Endothelial cell of umbilical vein (primary cell): ENCODE results near the gene MAN2B2. TPM values are rescaled to one million over a fixed set of nuclear protein-coding genes. Genes with fewer than 3 reads are reported as not detected.

ENCODE experiments used
- BruUV-seq: library from RNA; stranded (reverse); fragments of 400-500 nt; replicated peaks from 2 replicates; lab custom pipeline; 2021; lab: Mats Ljungman, UMichigan
- CTCF ChIA-PET: fragments of 300-600, 350-600 bp; sonication (Branson Sonifier 250); formaldehyde crosslinking; loops from one replicate; lab custom pipeline; 2021; ENCODE audit warnings: antibody characterized with exemption, inconsistent platforms; lab: Charles Lee
- POLR2A ChIA-PET: fragments of 300-600, 350-600 bp; sonication (Branson Sonifier 250); formaldehyde crosslinking; loops from one replicate; lab custom pipeline; 2021; ENCODE audit warnings: antibody characterized with exemption, inconsistent platforms; lab: Charles Lee
- DNase-seq: peaks from one replicate; pipeline ENCODE4 v3.0.0-alpha.2; 2011; ENCODE audit warnings: low read depth, low spot score
- FAIRE-seq: peaks from 2 replicates; lab custom pipeline; 2011; peaks lifted over from hg19 to GRCh38; lab: Jason Lieb, UNC
- H2AFZ ChIP-seq: 2 replicates; pipeline ENCODE4 v1.6.0; 2012; ENCODE audit warnings: low read depth, low read length, control low read depth, inconsistent platforms
- H3K27ac ChIP-seq: 2 replicates; pipeline ENCODE4 v1.5.1; 2011; ENCODE audit warnings: low read depth, mild to moderate bottlenecking, control low read depth, low read length, moderate library complexity; ENCODE audit not compliant: insufficient read depth
- H3K27me3 ChIP-seq, 2 experiments: 2 replicates each; pipeline versions ENCODE4 v1.6.0 to v1.6.1; 2011; ENCODE audit warnings: low read length in 2 of 2, mixed read lengths in 1 of 2; ENCODE audit not compliant: control insufficient read depth in 2 of 2, insufficient read depth in 2 of 2
- H3K36me3 ChIP-seq, 2 experiments: 2 replicates in 1 of 2; 3 replicates in 1 of 2; pipeline ENCODE4 v1.5.1; 2011; ENCODE audit warnings: low read length in 2 of 2, mild to moderate bottlenecking in 1 of 2, moderate library complexity in 1 of 2; ENCODE audit not compliant: control insufficient read depth in 2 of 2, insufficient read depth in 2 of 2; ENCODE audit errors: extremely low read depth in 1 of 2
- H3K4me1 ChIP-seq: 3 replicates; pipeline ENCODE4 v1.5.1; 2011; ENCODE audit warnings: mild to moderate bottlenecking, low read length; ENCODE audit not compliant: control insufficient read depth, insufficient read depth; ENCODE audit errors: extremely low read depth
- H3K4me2 ChIP-seq: 2 replicates; pipeline ENCODE4 v1.6.1; 2011; ENCODE audit warnings: low read length, control low read depth, mixed read lengths; ENCODE audit not compliant: insufficient read depth
- H3K4me3 ChIP-seq, 3 experiments: fragments of 200-600 bp in 1 of 3; sonication (generic), shearing (Covaris generic) in 1 of 3; replicated peaks in 1 of 3; 2 replicates each; pipeline ENCODE4 v1.5.1; 2011 to 2016; ENCODE audit warnings: control low read depth in 3 of 3, low read length in 3 of 3, mild to moderate bottlenecking in 2 of 3, inconsistent platforms in 1 of 3, low read depth in 1 of 3, moderate library complexity in 1 of 3; ENCODE audit not compliant: insufficient read depth in 1 of 3
- H3K79me2 ChIP-seq: 2 replicates; pipeline ENCODE4 v1.6.0; 2012; ENCODE audit warnings: low read length, inconsistent platforms; ENCODE audit not compliant: control insufficient read depth, insufficient read depth
- H3K9ac ChIP-seq: replicated peaks from 2 replicates; pipeline ENCODE3; 2011; ENCODE audit warnings: low read length, control low read depth; ENCODE audit not compliant: insufficient read depth; ENCODE audit errors: extremely low read depth
- H3K9me1 ChIP-seq: replicated peaks from 3 replicates; pipeline ENCODE4 v1.6.0; 2011; ENCODE audit warnings: mild to moderate bottlenecking, low read length; ENCODE audit not compliant: control insufficient read depth, insufficient read depth; ENCODE audit errors: extremely low read depth
- H3K9me3 ChIP-seq: replicated peaks from 2 replicates; pipeline ENCODE4 v1.5.1; 2012; ENCODE audit warnings: low read length, inconsistent platforms; ENCODE audit not compliant: control insufficient read depth, insufficient read depth
- H4K20me1 ChIP-seq: replicated peaks from 2 replicates; pipeline ENCODE3; 2011; ENCODE audit warnings: mild to moderate bottlenecking, low read length; ENCODE audit not compliant: control insufficient read depth, insufficient read depth; ENCODE audit errors: extremely low read depth
- EZH2 ChIP-seq: IDR thresholded peaks from 2 replicates; pipeline ENCODE4 v1.6.1; 2012; ENCODE audit warnings: borderline replicate concordance, low read depth, mild to moderate bottlenecking, moderate library complexity, low read length, inconsistent platforms; ENCODE audit not compliant: severe bottlenecking
- FOS ChIP-seq: IDR thresholded peaks from 2 replicates; pipeline ENCODE4 v1.6.1; 2011; ENCODE audit warnings: mild to moderate bottlenecking, low read length, moderate library complexity, borderline replicate concordance; ENCODE audit not compliant: insufficient read depth
- GATA2 ChIP-seq: IDR thresholded peaks from 2 replicates; pipeline ENCODE4 v1.7.0; 2011; ENCODE audit warnings: low read depth, mild to moderate bottlenecking, moderate library complexity, mixed read lengths, low read length; ENCODE audit not compliant: insufficient read length, insufficient read depth
- JUN ChIP-seq: IDR thresholded peaks from 2 replicates; pipeline ENCODE4 v1.6.1; 2011; ENCODE audit warnings: borderline replicate concordance, low read depth; ENCODE audit not compliant: insufficient read length, insufficient read depth
- MYC ChIP-seq: IDR thresholded peaks from one replicate; pipeline ENCODE4 v1.6.1; 2011; ENCODE audit warnings: mild to moderate bottlenecking, low read depth, low read length
- POLR2A ChIP-seq: IDR thresholded peaks from 2 replicates; pipeline ENCODE4 v1.6.1; 2012; ENCODE audit warnings: low read depth, mild to moderate bottlenecking, control low read depth, low read length
- POLR2AphosphoS5 ChIP-seq: IDR thresholded peaks from 2 replicates; pipeline ENCODE4 v1.6.1; 2012; ENCODE audit warnings: low read depth, mild to moderate bottlenecking, control low read depth, low read length, moderate library complexity; ENCODE audit not compliant: insufficient read depth
- dilution Hi-C: fragments of 300-500 bp; cut with MboI; formaldehyde crosslinking; loops from one replicate; pipeline ENCODE4 v1.15.0; 2019; ENCODE audit warnings: low sequenced_read_pairs; ENCODE audit not compliant: extremely low pct_ligation_motif_present
- intact Hi-C: fragments of 100-400 bp; cut with micrococcal nuclease; formaldehyde crosslinking; loops from one replicate; pipeline ENCODE4 v1.10.0; 2022
- polyA plus RNA-seq, 4 experiments: library from polyadenylated mRNA; depleted of rRNA in 3 of 4; stranded (reverse) in 3 of 4; unstranded in 1 of 4; fragments of >200 nt; gene quantifications; 2 replicates each; pipeline versions ENCODE4 v1.2.1 to v1.2.3, GENCODE V29; 2011 to 2012; ENCODE audit warnings: missing spikeins in 1 of 4
- total RNA-seq: library from RNA; stranded (reverse); gene quantifications from 2 replicates; pipeline ENCODE4 v1.2.3, GENCODE V29; 2021
- TF ChIP-seq, protein P1 (sequence below), 2 donors: IDR thresholded peaks; 1 replicate in 1 of 2; 2 replicates in 1 of 2; pipeline ENCODE4 v1.5.1; 2011; ENCODE audit warnings: low read length in 2 of 2, mild to moderate bottlenecking in 2 of 2, moderate library complexity in 2 of 2, control low read depth in 1 of 2, inconsistent platforms in 1 of 2, low read depth in 1 of 2; ENCODE audit not compliant: insufficient read depth in 1 of 2; ENCODE audit errors: extremely low read depth in 1 of 2
- TF ChIP-seq, protein P2 (sequence below): IDR thresholded peaks from 2 replicates; pipeline ENCODE4 v1.6.1; 2011; ENCODE audit not compliant: insufficient read depth, insufficient read length

MAN2B2 gene
- total and polyA plus RNA-seq, 2 donors (not counting 3 experiments of a cell fraction or from before 2014, with no cell fraction given), result 15.7 to 25.1 TPM

DNA sequence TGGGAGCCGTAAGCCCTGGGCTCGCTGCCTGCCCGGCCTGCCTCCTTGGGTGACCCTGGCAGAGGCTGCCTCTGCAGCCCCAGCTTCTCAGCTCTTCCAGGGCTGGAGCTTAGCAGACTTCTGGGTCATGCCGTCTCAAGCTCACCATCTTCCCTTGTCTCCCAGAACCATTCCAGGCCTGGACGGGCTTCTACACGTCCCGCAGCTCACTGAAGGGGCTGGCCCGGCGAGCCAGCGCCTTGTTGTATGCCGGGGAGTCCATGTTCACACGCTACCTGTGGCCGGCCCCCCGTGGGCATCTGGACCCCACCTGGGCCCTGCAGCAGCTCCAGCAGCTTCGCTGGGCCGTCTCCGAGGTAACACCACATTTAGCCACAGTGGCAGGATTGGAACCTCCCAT lies 22.0 kb downstream of the MAN2B2 start:
- no peaks in the 10 kb centered on the region for H3K9me1 ChIP-seq
- H3K4me3 ChIP-seq, result no peak overlapping the region
- H3K4me2 ChIP-seq, result no peak overlapping the region
- ChIA-PET POLR2A (no interaction called here), CTCF (no interaction called here)
- dilution Hi-C loops (no loop called here), intact Hi-C loops (no loop called here)
- no TSS peak for BruUV-seq
- FAIRE-seq, result no peak
- DNase-seq, result no peak
- H3K4me1 ChIP-seq, result no peaks in the 10 kb centered on the region
- H2AFZ ChIP-seq, result no peak overlapping the region
- H3K79me2 ChIP-seq, result no peaks in the 10 kb centered on the region
- no peak overlapping the region for H3K9ac ChIP-seq
- no peaks in the 10 kb centered on the region for H3K9me3 ChIP-seq
- H4K20me1 ChIP-seq, result no peaks in the 10 kb centered on the region
- H3K27me3 ChIP-seq, result no peaks in the 10 kb centered on the region
- peaks cover 0 to 5% of the 10 kb centered on the region in 2 experiments for H3K36me3 ChIP-seq
- TF ChIP-seq POLR2A, result no peak
- TF ChIP-seq JUN, result no peak
- no peak for TF ChIP-seq POLR2AphosphoS5
- no peak for TF ChIP-seq FOS
- TF ChIP-seq, protein P1, sequence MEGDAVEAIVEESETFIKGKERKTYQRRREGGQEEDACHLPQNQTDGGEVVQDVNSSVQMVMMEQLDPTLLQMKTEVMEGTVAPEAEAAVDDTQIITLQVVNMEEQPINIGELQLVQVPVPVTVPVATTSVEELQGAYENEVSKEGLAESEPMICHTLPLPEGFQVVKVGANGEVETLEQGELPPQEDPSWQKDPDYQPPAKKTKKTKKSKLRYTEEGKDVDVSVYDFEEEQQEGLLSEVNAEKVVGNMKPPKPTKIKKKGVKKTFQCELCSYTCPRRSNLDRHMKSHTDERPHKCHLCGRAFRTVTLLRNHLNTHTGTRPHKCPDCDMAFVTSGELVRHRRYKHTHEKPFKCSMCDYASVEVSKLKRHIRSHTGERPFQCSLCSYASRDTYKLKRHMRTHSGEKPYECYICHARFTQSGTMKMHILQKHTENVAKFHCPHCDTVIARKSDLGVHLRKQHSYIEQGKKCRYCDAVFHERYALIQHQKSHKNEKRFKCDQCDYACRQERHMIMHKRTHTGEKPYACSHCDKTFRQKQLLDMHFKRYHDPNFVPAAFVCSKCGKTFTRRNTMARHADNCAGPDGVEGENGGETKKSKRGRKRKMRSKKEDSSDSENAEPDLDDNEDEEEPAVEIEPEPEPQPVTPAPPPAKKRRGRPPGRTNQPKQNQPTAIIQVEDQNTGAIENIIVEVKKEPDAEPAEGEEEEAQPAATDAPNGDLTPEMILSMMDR (IDR thresholded peaks at IDR 0.05; ENCODE audit: extremely low read depth in 1 of 2, insufficient read depth in 1 of 2, low read depth in 1 of 2, low read length in 2 of 2), result no peak
- TF ChIP-seq MYC, result no peak
- no peak for TF ChIP-seq EZH2
- TF ChIP-seq GATA2, result no peak
- TF ChIP-seq, protein P2, sequence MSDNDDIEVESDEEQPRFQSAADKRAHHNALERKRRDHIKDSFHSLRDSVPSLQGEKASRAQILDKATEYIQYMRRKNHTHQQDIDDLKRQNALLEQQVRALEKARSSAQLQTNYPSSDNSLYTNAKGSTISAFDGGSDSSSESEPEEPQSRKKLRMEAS, result no peak
- no peak overlapping the region for H3K27ac ChIP-seq
